GM23338 (cell line): Measurements from ENCODE around the gene LIPT1. TPM values are rescaled to one million over a fixed set of nuclear protein-coding genes. Genes with fewer than 3 reads are reported as not detected.

Experiments used
- ATAC-seq: fragments of 200-7000 bp; cut with Tn5 transposase; 3 replicates; pipeline ENCODE4 v1.9.1; 2020
- DNase-seq: peaks from one replicate; pipeline ENCODE4 v3.0.0-alpha.2; 2015; ENCODE audit warnings: low spot score
- H2AFZ ChIP-seq: fragments of 200-600 bp; sonication (generic); 2 replicates; pipeline ENCODE4 v1.8.0; 2016; ENCODE audit warnings: antibody characterized with exemption, mild to moderate bottlenecking, moderate library complexity
- H3F3A ChIP-seq: fragments of 200-600 bp; sonication (generic); replicated peaks from 2 replicates; pipeline ENCODE4 v1.8.0; 2017; ENCODE audit warnings: antibody characterized with exemption, mixed run types, low read depth
- H3K27ac ChIP-seq: fragments of 200-600 bp; sonication (generic); 2 replicates; pipeline ENCODE4 v1.6.1; 2016; ENCODE audit warnings: low read depth
- H3K27me3 ChIP-seq: fragments of 200-600 bp; sonication (generic); 2 replicates; pipeline ENCODE4 v1.8.0; 2016; ENCODE audit warnings: mild to moderate bottlenecking, mixed run types, moderate library complexity; ENCODE audit not compliant: insufficient read depth
- H3K36me3 ChIP-seq: fragments of 200-600 bp; sonication (generic); 2 replicates; pipeline ENCODE4 v1.8.0; 2016; ENCODE audit warnings: mild to moderate bottlenecking; ENCODE audit not compliant: insufficient read depth
- H3K4me1 ChIP-seq: fragments of 200-600 bp; sonication (generic); 2 replicates; pipeline ENCODE4 v1.8.0; 2016; ENCODE audit warnings: mild to moderate bottlenecking, moderate library complexity; ENCODE audit not compliant: insufficient read depth
- H3K4me2 ChIP-seq: fragments of 200-600 bp; sonication (generic); 2 replicates; pipeline ENCODE4 v1.7.1; 2017; ENCODE audit warnings: mixed run types
- H3K4me3 ChIP-seq: fragments of 200-600 bp; sonication (generic); 2 replicates; pipeline ENCODE4 v1.6.1; 2016; ENCODE audit warnings: mixed run types
- H3K79me2 ChIP-seq: fragments of 200-600 bp; sonication (generic); replicated peaks from 2 replicates; pipeline ENCODE4 v1.8.0; 2017; ENCODE audit warnings: mild to moderate bottlenecking; ENCODE audit not compliant: insufficient read depth
- H3K9me2 ChIP-seq: fragments of 200-600 bp; sonication (generic); 2 replicates; pipeline ENCODE4 v1.8.0; 2017; ENCODE audit not compliant: insufficient read depth
- H4K20me1 ChIP-seq: fragments of 200-600 bp; sonication (generic); replicated peaks from 2 replicates; pipeline ENCODE4 v1.8.0; 2017; ENCODE audit warnings: mild to moderate bottlenecking; ENCODE audit not compliant: insufficient read depth
- H3K27ac Mint-ChIP-seq: 2 replicates; pipeline ENCODE4 v1.8.0; 2020; ENCODE audit warnings: inconsistent platforms, mild to moderate bottlenecking, moderate library complexity, mixed read lengths
- H3K27me3 Mint-ChIP-seq: 3 replicates; pipeline ENCODE4 v1.8.0; 2022; ENCODE audit warnings: low read depth, mild to moderate bottlenecking, moderate library complexity, mixed read lengths, inconsistent platforms; ENCODE audit not compliant: insufficient read depth, poor library complexity
- H3K36me3 Mint-ChIP-seq: 3 replicates; pipeline ENCODE4 v1.8.0; 2021; ENCODE audit warnings: low read depth, mild to moderate bottlenecking, inconsistent platforms, moderate library complexity, mixed read lengths
- H3K4me1 Mint-ChIP-seq: 3 replicates; pipeline ENCODE4 v1.8.0; 2020; ENCODE audit warnings: mild to moderate bottlenecking, inconsistent platforms, mixed read lengths
- H3K4me3 Mint-ChIP-seq: 3 replicates; pipeline ENCODE4 v1.8.0; 2021; ENCODE audit warnings: moderate library complexity, mild to moderate bottlenecking, inconsistent platforms, mixed read lengths
- H3K9me3 Mint-ChIP-seq: 3 replicates; pipeline ENCODE4 v1.8.0; 2020; ENCODE audit warnings: moderate library complexity, mild to moderate bottlenecking, inconsistent platforms, mixed read lengths
- CREB1 ChIP-seq: fragments of 250-450 bp; sonication (Bioruptor Pico); IDR thresholded peaks from 2 replicates; pipeline ENCODE4 v1.5.0; 2020; ENCODE audit warnings: low read depth, mild to moderate bottlenecking, moderate library complexity
- CTCF ChIP-seq, 2 experiments: fragments of 200-600 bp in 1 of 2; sonication (generic) in 1 of 2; conservative IDR thresholded peaks; 2 replicates each; pipeline versions ENCODE4 v1.5.1 to v1.6.1; 2016 to 2017; ENCODE audit warnings: antibody characterized with exemption in 2 of 2, low read depth in 2 of 2, mild to moderate bottlenecking in 2 of 2, moderate library complexity in 1 of 2
- ETS1 ChIP-seq: IDR thresholded peaks from 2 replicates; pipeline ENCODE4 v1.6.1; 2016; ENCODE audit warnings: antibody characterized with exemption
- EZH2phosphoT487 ChIP-seq: fragments of 200-600 bp; sonication (generic); IDR thresholded peaks from one replicate; pipeline ENCODE4 v1.8.1; 2018; ENCODE audit warnings: antibody characterized with exemption; ENCODE audit not compliant: unreplicated experiment
- JUNB ChIP-seq: IDR thresholded peaks from one replicate; pipeline ENCODE4 v1.6.1; 2016; ENCODE audit warnings: antibody characterized with exemption; ENCODE audit not compliant: unreplicated experiment
- NANOG ChIP-seq: IDR thresholded peaks from 2 replicates; pipeline ENCODE4 v1.6.1; 2016; ENCODE audit warnings: antibody characterized with exemption, borderline replicate concordance
- REST ChIP-seq: IDR thresholded peaks from one replicate; pipeline ENCODE4 v1.6.1; 2018; ENCODE audit warnings: antibody characterized with exemption; ENCODE audit not compliant: unreplicated experiment
- ZNF114 ChIP-seq: fragments of 250-450 bp; sonication (Bioruptor Pico); IDR thresholded peaks from 2 replicates; pipeline ENCODE4 v1.5.0; 2020; ENCODE audit warnings: mild to moderate bottlenecking, moderate library complexity
- ZNF462 ChIP-seq: fragments of 250-450 bp; sonication (Bioruptor Pico); IDR thresholded peaks from 2 replicates; pipeline ENCODE4 v1.5.0; 2020; ENCODE audit warnings: mild to moderate bottlenecking, moderate library complexity
- polyA plus RNA-seq: library from polyadenylated mRNA; unstranded; fragments of >200 nt; fragmentation: Nextera tagmentation; extraction: Ambion mirVana; gene quantifications from 2 replicates; pipeline ENCODE4 v1.2.1, GENCODE V29; 2016
- total RNA-seq: library from RNA; depleted of rRNA; stranded (reverse); fragments of >200 nt; shearing (Covaris generic); gene quantifications from 2 replicates; pipeline ENCODE4 v1.2.3, GENCODE V29; 2014

Gene LIPT1
- total and polyA plus RNA-seq, 2 experiments from 2014 or later = 11.5 to 15.4 TPM

- TF ChIP-seq ZNF462 (CRISPR knock-in tag) = no peak
- no peak for TF ChIP-seq ZNF114 (CRISPR knock-in tag)
- TF ChIP-seq EZH2phosphoT487 = no peak
- TF ChIP-seq ETS1 = no peak
Measured at GRCh38 chr2:99153921-99154604, 704 bp upstream of the LIPT1 start (continued).

- Histone ChIP-seq H4K20me1 (0 out of 2 replicates have a peak, but pooled peaks cover 4% of the 10 kb centered on the region), H3K4me1 (peaks cover 14% of the 10 kb centered on the region), H3K4me3 (no peak overlapping the region), H3K9me2 (no peaks in the 10 kb centered on the region), H3K27ac (no peak overlapping the region), H3K4me2 (no peak overlapping the region), H3K36me3 (peaks cover 8% of the 10 kb centered on the region; the same call in 1 of the 2 replicates), H3F3A (no peaks in the 10 kb centered on the region), H3K27me3 (no peaks in the 10 kb centered on the region), H3K79me2 (peaks cover 16% of the 10 kb centered on the region), H2AFZ (no peak overlapping the region)
- H3K36me3 Mint-ChIP-seq = peaks cover 18% of the 10 kb centered on the region
- H3K27ac Mint-ChIP-seq = no peak overlapping the region
- no peak for ATAC-seq
- no peak overlapping the region for H3K4me3 Mint-ChIP-seq
- peaks cover 4% of the 10 kb centered on the region for H3K27me3 Mint-ChIP-seq
- no peaks in the 10 kb centered on the region for H3K9me3 Mint-ChIP-seq
- peaks cover 16% of the 10 kb centered on the region for H3K4me1 Mint-ChIP-seq
- no peak for DNase-seq
- no peak for TF ChIP-seq ETS1
- TF ChIP-seq EZH2phosphoT487 = no peak
- TF ChIP-seq REST = no peak
- no peak for TF ChIP-seq NANOG
- TF ChIP-seq JUNB = no peak
- TF ChIP-seq ZNF114 (CRISPR knock-in tag) = no peak
- TF ChIP-seq CREB1 (CRISPR knock-in tag) = no peak
- no peak for TF ChIP-seq CTCF (conservative IDR thresholded peaks at IDR 0.05; ENCODE audit: low read depth in 2 of 2)
Measured at GRCh38 chr2:99156891-99157290, 2.1 kb downstream of the LIPT1 start.
